Mononuclear cell (primary cell): ENCODE data around the gene SYCE3. TPM values are rescaled to one million over a fixed set of nuclear protein-coding genes. Genes with fewer than 3 reads are reported as not detected.

Source experiments
- H3K27me3 ChIP-seq: 2 replicates; pipeline ENCODE4 v1.6.0; 2011; ENCODE audit warnings: low read length, control low read depth; ENCODE audit not compliant: insufficient read depth
- H3K4me1 ChIP-seq: 2 replicates; pipeline ENCODE4 v1.5.1; 2011; ENCODE audit warnings: mild to moderate bottlenecking, low read length, control low read depth; ENCODE audit not compliant: insufficient read depth
- H3K4me3 ChIP-seq: 2 replicates; pipeline ENCODE4 v1.5.1; 2011; ENCODE audit warnings: mild to moderate bottlenecking, low read length, moderate library complexity
- H3K9me3 ChIP-seq: 2 replicates; pipeline ENCODE4 v1.5.1; 2011; ENCODE audit warnings: low read depth, mild to moderate bottlenecking, control low read depth, low read length
- total RNA-seq: library from RNA; depleted of rRNA; stranded (reverse); fragments of >200 nt; gene quantifications from one replicate; pipeline ENCODE4 v1.2.3, GENCODE V29; 2012

The SYCE3 gene
- total RNA-seq, 1 donor, result not detected

DNA sequence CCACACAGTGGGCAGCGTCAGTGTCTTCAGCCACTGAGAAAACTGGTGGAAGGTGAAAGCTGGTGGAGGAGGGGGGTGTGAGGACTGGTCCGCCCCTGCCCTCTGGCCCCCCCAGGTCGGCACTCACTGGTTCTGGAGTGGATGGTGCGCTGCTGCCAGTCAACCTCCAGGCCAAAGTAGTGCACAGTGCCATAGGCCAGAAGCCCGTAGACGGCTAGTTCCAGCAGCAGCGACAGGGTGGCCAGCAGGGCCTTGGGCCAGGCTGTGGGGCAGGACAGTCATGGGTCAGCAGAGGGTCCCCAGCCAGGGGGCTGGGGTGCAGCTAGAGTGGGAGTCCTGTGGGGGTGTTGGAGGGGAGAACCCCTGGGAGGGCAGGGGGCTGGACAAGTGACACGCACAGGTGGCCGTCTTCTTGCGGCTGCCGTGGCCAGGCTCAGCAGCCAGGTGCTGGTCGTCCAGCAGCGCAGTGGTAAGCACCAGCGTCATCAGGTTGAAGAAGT lies 57.4 kb downstream of the SYCE3 start:
- Histone ChIP-seq H3K4me1 (peaks cover 25% of the 10 kb centered on the region), H3K4me3 (no peak overlapping the region), H3K9me3 (no peaks in the 10 kb centered on the region), H3K27me3 (no peaks in the 10 kb centered on the region)

DNA sequence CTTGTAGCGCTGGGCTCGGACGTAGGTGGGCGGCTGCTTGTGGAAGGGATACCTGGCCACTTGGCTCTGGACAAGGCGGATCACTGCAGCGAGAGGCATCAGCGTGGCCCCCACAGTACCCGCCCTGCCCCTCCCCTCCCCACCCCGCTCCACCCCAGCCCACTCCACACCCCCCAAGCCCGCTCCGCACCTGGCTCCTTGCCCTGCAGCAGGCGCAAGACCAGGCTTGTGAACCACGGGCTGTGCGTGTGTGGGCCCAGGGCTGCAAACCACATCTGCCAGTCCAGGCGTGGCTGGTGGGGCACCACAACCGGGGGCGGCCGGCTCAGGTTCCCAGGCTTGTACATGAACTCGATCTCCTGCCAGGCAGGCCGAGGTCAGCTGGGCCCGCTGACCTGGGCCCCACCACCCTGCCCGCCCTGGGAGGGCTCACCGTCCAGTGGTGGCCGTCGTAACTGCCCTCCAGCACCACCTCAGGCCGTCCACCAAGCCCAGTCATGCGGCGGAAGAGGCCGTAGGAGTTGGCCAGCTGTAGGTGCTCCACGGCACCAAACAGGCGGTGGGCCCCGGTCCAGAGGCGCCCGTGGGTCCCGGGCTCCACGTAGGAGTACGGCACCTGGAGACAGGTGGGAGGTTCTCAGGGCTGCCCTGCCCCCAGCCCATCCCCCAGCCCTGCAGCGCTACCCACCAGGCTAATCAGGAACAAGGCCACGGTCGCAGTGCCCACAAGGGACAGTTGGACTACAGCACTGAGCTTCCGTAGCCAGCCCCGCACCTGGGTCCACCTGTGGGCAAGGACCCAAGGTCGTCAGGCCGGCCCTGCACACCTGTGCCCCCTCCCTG lies 58.1 kb downstream of the SYCE3 start:
- Histone ChIP-seq H3K27me3 (no peaks in the 10 kb centered on the region), H3K4me3 (no peak overlapping the region), H3K9me3 (no peaks in the 10 kb centered on the region), H3K4me1 (peaks cover 24% of the 10 kb centered on the region)

DNA sequence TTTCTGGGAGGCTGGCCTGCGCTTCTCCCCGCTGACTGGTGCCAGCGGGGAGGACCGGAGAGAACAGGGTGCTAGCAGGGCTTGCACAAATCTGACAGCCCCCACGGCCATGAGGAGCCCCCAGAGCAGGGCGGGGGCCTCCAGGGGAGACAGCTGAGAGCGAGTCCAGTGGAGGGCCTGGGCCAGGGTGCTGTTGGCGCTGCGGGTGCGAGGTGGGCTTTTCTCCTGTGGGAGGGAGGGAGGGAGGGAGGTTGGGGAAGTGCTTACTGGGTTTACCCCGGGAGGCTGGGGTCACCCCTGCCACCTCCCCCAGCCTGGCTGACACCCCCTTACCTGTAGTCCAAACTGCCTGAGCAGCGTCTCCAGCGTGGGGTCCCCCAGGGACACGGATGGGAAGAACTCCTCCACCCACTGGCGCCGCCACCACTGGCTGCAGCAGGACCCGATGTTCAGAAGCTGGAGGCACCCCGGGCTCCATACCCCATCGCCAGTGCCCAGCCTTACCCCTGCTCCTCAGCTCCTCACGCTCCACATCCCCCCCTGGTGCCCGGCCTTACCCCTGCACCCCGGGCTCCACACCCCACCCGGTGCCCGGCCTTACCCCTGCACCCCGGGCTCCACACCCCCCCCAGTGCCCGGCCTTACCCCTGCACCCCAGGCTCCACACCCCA lies 59.1 kb downstream of the SYCE3 start:
- H3K4me1 ChIP-seq, result peaks cover 14% of the 10 kb centered on the region

DNA sequence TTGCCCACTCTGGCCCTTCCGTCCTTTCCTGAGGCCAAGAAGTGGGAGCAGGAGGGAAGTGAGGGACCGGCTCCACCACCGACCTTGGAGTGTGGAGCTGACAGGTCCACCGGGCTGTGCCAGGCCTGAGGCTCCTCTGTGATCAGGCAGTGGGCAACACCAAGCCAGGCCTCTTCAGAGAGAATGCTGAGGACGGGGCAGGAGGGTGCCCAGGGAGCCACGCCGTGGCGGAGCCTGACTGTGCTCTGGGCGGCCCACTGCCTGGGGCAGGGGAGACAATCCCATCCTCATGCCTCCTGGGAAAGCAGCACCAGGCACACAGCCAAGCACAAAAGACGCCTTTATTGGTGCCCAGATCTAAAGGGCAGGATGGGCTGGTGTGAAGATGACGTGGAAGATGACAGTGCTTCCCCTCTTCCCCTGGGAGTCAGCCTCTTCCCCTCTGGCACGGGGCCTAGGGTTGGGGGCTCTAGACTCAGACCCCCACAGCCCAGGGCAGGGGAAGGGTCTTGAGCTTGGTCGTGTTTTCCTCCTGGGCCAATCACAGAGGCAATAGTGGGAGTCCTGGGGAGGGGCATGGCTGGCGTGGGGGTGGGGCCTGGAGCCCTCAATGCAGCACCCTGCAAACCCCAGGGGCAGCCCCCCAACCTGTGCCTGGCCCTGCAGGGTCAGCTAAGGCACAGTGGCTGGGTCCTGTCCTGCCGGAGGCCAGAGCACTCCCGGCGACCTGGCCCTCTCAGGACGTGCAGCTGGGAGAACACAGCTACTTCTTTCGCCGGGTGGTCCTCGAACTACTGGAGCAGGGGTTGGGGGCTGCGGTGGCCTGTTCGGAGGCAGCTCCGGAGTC lies 59.9 kb downstream of the SYCE3 start:
- Histone ChIP-seq H3K27me3 (no peaks in the 10 kb centered on the region), H3K4me1 (peaks cover 16% of the 10 kb centered on the region), H3K9me3 (no peaks in the 10 kb centered on the region), H3K4me3 (no peak overlapping the region)

More for the DNA sequence above, 59.1 kb downstream of the SYCE3 start:
- Histone ChIP-seq H3K4me3 (no peak overlapping the region), H3K9me3 (no peaks in the 10 kb centered on the region), H3K27me3 (no peaks in the 10 kb centered on the region)

DNA sequence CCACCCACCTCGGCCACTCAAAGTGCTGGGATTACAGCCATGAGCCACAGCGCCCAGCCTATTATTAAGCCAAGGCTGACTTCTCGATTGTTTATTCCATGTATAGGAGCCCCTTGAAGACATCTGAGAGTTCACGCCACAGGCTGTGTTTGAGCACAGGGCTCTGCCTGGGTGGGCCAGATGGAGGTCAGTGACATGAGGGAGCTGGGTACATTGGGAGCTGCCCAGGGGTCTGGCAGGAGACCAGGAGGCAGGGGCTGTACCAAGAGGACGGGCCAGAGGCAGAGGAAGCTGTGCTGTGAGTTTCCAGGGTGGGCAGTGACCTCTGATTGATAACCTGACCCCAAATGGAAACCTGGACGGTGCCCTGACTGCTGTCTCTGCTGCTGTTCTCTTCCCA lies 60.6 kb downstream of the SYCE3 start:
- H3K4me1 ChIP-seq, result peaks cover 15% of the 10 kb centered on the region
- H3K4me3 ChIP-seq, result no peak overlapping the region
- no peaks in the 10 kb centered on the region for H3K9me3 ChIP-seq
- no peaks in the 10 kb centered on the region for H3K27me3 ChIP-seq

Other genes starting within 250 kb of the SYCE3 start
- 1.0 TPM for gene DENND6B, start 235.9 kb downstream of the SYCE3 start, total RNA-seq
- 27.5 TPM for gene PPP6R2, start 219.6 kb downstream of the SYCE3 start, total RNA-seq
- 63.4 TPM for gene SBF1, start 87.9 kb downstream of the SYCE3 start, total RNA-seq
- 0.31 TPM for gene ADM2, start 81.4 kb downstream of the SYCE3 start, total RNA-seq
- not detected for gene MIOX, start 76.1 kb downstream of the SYCE3 start, total RNA-seq
- 22.8 TPM for gene LMF2, start 55.2 kb downstream of the SYCE3 start, total RNA-seq
- 40.6 TPM for gene NCAPH2, start 54.7 kb downstream of the SYCE3 start, total RNA-seq
- 33.8 TPM for gene SCO2, start 37.3 kb downstream of the SYCE3 start, total RNA-seq
- 151 TPM for gene TYMP, start 32.9 kb downstream of the SYCE3 start, total RNA-seq
- gene KLHDC7B, start 17.0 kb downstream of the SYCE3 start, total RNA-seq, result 1.7 TPM
- 7.2 TPM for gene CPT1B, start 15.5 kb upstream of the SYCE3 start, total RNA-seq
- gene CHKB, start 19.9 kb upstream of the SYCE3 start, total RNA-seq, result 40.0 TPM
- 0.10 TPM for gene MAPK8IP2, start 37.9 kb upstream of the SYCE3 start, total RNA-seq
- gene ARSA, start 65.2 kb upstream of the SYCE3 start, total RNA-seq, result 21.3 TPM
- gene SHANK3, start 109.9 kb upstream of the SYCE3 start, total RNA-seq, result under 0.01 TPM
- gene ACR, start 175.3 kb upstream of the SYCE3 start, total RNA-seq, result not detected
- 8.2 TPM for gene RABL2B, start 220.7 kb upstream of the SYCE3 start, total RNA-seq